GM12874 (cell line): Measurements from ENCODE around the gene EGR2.

Experiments
- TF ChIP-seq, protein P1 (sequence below): IDR thresholded peaks from 2 replicates; pipeline ENCODE4 v1.5.1; 2011; ENCODE audit warnings: low read depth, mild to moderate bottlenecking, control low read depth, low read length, moderate library complexity; ENCODE audit not compliant: insufficient read depth

EGR2 gene

GRCh38 chr10:62839590-62839989 lies 23.4 kb upstream of the EGR2 start:
- TF ChIP-seq, protein P1, sequence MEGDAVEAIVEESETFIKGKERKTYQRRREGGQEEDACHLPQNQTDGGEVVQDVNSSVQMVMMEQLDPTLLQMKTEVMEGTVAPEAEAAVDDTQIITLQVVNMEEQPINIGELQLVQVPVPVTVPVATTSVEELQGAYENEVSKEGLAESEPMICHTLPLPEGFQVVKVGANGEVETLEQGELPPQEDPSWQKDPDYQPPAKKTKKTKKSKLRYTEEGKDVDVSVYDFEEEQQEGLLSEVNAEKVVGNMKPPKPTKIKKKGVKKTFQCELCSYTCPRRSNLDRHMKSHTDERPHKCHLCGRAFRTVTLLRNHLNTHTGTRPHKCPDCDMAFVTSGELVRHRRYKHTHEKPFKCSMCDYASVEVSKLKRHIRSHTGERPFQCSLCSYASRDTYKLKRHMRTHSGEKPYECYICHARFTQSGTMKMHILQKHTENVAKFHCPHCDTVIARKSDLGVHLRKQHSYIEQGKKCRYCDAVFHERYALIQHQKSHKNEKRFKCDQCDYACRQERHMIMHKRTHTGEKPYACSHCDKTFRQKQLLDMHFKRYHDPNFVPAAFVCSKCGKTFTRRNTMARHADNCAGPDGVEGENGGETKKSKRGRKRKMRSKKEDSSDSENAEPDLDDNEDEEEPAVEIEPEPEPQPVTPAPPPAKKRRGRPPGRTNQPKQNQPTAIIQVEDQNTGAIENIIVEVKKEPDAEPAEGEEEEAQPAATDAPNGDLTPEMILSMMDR, result no peak

DNA sequence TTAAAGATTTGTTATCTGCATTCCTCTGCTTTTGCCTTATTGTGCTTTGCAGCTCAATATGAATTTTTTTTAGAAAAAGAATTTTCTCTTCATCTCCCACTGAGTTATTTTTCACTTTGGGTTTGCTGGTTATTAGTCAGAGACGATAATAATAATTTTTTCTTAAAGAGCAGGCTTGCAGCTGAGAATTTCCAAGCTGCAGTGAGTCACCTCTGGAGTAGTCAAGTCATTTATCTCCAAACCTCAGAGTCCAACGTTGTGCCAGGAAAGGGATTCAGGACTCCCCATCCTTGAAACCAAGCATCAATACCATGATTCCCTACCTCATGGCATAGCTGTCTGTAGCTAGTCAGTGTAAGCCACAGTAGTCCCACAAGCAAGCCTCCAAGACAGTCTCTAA lies 15.2 kb upstream of the EGR2 start:
- TF ChIP-seq, protein P1, result no peak

- TF ChIP-seq, protein P1, result no peak
Observed at GRCh38 chr10:62830679-62831078, 14.5 kb upstream of the EGR2 start.

GRCh38 chr10:62829622-62830021 lies 13.5 kb upstream of the EGR2 start:
- TF ChIP-seq, protein P1, result no peak

DNA sequence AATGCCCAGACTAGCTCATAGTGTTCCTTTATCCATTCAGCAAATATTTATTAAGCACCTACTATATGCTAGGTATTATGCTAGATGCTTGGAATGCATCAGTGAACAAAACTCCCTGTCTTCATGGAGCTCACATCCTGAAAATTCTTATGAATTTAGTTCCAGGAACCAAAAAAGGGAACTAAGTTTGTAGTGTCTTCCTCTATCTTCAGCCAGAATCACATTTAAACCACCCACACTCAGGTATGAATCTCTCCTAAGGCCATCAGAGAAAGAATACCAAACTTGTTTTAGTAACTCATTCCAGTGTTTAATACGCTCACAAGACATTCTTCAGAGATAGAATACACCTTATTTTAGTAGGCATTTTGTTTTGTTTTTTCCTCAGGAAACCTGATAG lies 10.1 kb upstream of the EGR2 start:
- TF ChIP-seq, protein P1, result no peak

- TF ChIP-seq, protein P1, result no peak
Observed at GRCh38 chr10:62820586-62820985, 4.4 kb upstream of the EGR2 start.

- TF ChIP-seq, protein P1, result no peak
Observed at GRCh38 chr10:62819141-62819920, 3.2 kb upstream of the EGR2 start.
